ENCODE measurements around the gene NRG3.

NRG3 gene

DNA sequence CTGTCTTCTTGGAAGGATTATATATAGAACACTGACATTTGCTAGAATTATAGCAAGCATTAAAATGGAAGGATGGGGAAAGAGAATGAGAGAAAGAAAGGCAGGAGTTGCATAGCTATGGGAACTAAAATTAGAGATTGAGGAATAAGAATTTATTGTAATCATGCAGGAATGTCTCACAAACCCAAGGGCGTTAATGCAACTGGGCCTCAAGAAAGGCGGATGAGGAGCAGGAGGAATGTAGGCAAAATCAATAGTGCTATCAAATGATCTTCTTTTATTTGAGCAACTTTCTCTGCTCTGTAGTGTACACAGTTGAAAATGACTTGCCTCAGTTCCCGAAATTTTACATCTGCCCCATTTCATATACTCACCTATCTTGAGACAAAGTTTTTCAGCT is 1132.5 kb downstream of the NRG3 start:
- in situ Hi-C loops (cut with HindIII; ENCODE audit: low sequenced_read_pairs): no loop called here
- TF ChIP-seq, protein P1, sequence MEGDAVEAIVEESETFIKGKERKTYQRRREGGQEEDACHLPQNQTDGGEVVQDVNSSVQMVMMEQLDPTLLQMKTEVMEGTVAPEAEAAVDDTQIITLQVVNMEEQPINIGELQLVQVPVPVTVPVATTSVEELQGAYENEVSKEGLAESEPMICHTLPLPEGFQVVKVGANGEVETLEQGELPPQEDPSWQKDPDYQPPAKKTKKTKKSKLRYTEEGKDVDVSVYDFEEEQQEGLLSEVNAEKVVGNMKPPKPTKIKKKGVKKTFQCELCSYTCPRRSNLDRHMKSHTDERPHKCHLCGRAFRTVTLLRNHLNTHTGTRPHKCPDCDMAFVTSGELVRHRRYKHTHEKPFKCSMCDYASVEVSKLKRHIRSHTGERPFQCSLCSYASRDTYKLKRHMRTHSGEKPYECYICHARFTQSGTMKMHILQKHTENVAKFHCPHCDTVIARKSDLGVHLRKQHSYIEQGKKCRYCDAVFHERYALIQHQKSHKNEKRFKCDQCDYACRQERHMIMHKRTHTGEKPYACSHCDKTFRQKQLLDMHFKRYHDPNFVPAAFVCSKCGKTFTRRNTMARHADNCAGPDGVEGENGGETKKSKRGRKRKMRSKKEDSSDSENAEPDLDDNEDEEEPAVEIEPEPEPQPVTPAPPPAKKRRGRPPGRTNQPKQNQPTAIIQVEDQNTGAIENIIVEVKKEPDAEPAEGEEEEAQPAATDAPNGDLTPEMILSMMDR (IDR thresholded peaks at IDR 0.05; ENCODE audit: low read depth, low read length): no peak

GRCh38 chr10:83012866-83013265 is 1137.9 kb downstream of the NRG3 start:
- H3K4me3 ChIP-seq (ENCODE audit: low read depth, low read length): no peak overlapping the region
- in situ Hi-C loops (cut with HindIII; ENCODE audit: low sequenced_read_pairs): no loop called here
- peak; percentile 21 for DNase-seq (ENCODE audit: low read depth, low spot score)
- TF ChIP-seq, protein P1 (IDR thresholded peaks at IDR 0.05; ENCODE audit: low read depth, low read length): no peak

More for the DNA sequence above, 1132.5 kb downstream of the NRG3 start:
- H3K4me3 ChIP-seq (ENCODE audit: low read depth, low read length): no peak overlapping the region
- DNase-seq (ENCODE audit: low read depth, low spot score): no peak

DNA sequence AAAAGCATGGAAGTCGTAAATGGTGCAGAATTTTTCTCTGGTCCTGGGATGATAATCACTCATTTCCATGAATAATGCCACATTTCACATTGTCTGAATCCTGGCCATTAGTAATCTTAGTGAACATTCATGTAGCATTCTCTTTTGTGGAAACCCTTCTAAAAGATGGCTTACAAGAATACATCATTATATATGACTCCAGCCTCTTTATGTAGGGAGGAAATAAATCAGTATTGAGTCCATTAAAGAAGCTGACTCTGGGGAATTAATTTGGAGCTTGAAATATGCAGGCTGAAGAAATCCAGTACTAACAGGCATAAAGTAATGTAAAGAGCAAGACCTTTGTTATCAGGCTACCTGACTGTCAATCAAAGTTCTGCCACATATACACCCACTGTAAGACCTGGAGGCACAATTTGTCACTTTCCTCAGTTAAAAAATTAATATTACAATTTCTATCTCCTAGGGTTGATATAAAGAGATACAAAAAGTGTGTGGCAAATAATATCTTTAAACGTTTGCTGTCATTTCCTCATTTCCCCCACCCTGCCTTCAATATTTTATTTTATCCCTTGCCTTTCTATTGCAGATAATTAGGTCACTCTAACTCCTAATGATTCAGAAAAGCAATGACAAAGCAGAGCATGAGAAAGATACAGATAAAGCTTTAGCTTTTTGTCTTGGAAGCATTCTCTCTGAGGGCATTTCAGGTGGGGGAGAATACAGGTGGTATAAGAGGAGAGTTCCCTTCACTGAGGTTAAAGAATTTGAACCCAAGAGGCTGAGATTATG is 1142.3 kb downstream of the NRG3 start:
- in situ Hi-C loops (cut with HindIII; ENCODE audit: low sequenced_read_pairs): no loop called here
- no peak for DNase-seq (ENCODE audit: low read depth, low spot score)
- H3K4me3 ChIP-seq (ENCODE audit: low read depth, low read length): no peak overlapping the region
- TF ChIP-seq, protein P1 (IDR thresholded peaks at IDR 0.05; ENCODE audit: low read depth, low read length): no peak

GRCh38 chr10:83023662-83024061 is 1148.7 kb downstream of the NRG3 start:
- no peak overlapping the region for H3K4me3 ChIP-seq (ENCODE audit: low read depth, low read length)
- in situ Hi-C loops (cut with HindIII; ENCODE audit: low sequenced_read_pairs): no loop called here
- DNase-seq (ENCODE audit: low read depth, low spot score): no peak
- TF ChIP-seq, protein P1 (IDR thresholded peaks at IDR 0.05; ENCODE audit: low read depth, low read length): no peak
